ENCODE results near the gene DDIT4. TPM values are rescaled to one million over a fixed set of nuclear protein-coding genes. Genes with fewer than 3 reads are reported as not detected.
"Not testable (repeated sequence)": the region's sequence is repeated elsewhere in the genome, so short reads cannot be mapped to it uniquely, and the experiment has no call there.

DDIT4 gene
- total RNA-seq, 1 experiment from 2014 or later = 157 TPM

DNA sequence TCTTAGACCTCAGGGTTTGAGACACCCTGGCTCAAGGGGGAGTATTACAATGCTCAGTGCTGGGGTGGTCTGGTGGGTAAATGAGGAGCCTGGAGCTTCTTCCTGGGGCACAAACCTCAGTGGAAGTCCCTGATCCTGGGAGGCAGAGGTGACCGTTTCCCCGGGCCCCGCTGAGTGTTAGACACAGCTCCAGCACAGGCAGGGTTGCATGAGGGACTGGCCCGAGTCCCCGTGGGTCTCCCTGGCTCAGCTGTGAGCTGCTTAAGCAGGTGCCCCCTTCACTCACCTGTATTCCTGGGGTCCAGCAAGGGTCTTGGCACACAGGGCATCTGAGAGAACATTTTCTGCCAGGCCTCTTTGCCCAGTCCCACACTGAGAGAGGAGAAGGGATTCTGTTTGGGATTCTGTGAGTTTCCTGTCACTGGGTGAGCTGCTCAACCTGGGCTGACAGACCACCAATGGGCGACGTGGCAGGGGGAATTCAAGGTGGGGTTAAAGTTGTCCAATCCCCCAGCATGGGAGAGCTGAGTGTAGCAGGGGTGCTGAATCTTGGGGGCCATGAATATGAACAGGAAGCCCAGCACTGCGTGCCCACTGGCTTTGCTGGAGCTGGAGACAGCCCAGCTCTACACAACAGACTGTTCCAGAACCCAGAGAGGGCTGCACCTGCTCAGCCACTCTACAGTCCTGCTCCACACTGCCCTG, 29.9 kb downstream of the DDIT4 start:
- in situ Hi-C loops (cut with HindIII; ENCODE audit: low pct_unique_long_range_greater_than_20kb, low sequenced_read_pairs) (loop anchor here (25.0 kb wide), 1 partner anchor 341 kb away; the partner anchor contains the start of gene CHST3), intact Hi-C loops (cut with micrococcal nuclease; ENCODE audit: unreplicated experiment) (no loop called here)
- H3K27me3 ChIP-seq (ENCODE audit: control insufficient read depth, insufficient read depth, low read length) = no peaks in the 10 kb centered on the region
- peak overlapping the region; percentile 74 for H3K27ac ChIP-seq (ENCODE audit: low read length)
- H3K4me3 ChIP-seq (ENCODE audit: low read depth in 2 of 2, low read length in 2 of 2) = no peak overlapping the region
- H3K36me3 ChIP-seq (ENCODE audit: control insufficient read depth, insufficient read depth, low read length) = no peaks in the 10 kb centered on the region
- DNase-seq (ENCODE audit: low read depth, low spot score) (no peak), ATAC-seq (peak; percentile 51; the same call in 1 of the 2 replicates)
- CTCF ChIA-PET = interaction anchor here (0.5 kb wide), 1 partner anchor 280 kb away, joined by 3 read pairs; no protein-coding TSS in a partner anchor
- H3K9me3 ChIP-seq (ENCODE audit: control insufficient read depth, insufficient read depth, low read depth, low read length) = no peaks in the 10 kb centered on the region
- BruUV-seq (replicated peaks) = no TSS peak
- no peak for TF ChIP-seq TCF7L2 (IDR thresholded peaks at IDR 0.05; ENCODE audit: low read depth, low read length)
- TF ChIP-seq SIN3A (IDR thresholded peaks at IDR 0.05; ENCODE audit: borderline replicate concordance, insufficient read depth, low read depth, low read length) = no peak
- TF ChIP-seq, protein P1, sequence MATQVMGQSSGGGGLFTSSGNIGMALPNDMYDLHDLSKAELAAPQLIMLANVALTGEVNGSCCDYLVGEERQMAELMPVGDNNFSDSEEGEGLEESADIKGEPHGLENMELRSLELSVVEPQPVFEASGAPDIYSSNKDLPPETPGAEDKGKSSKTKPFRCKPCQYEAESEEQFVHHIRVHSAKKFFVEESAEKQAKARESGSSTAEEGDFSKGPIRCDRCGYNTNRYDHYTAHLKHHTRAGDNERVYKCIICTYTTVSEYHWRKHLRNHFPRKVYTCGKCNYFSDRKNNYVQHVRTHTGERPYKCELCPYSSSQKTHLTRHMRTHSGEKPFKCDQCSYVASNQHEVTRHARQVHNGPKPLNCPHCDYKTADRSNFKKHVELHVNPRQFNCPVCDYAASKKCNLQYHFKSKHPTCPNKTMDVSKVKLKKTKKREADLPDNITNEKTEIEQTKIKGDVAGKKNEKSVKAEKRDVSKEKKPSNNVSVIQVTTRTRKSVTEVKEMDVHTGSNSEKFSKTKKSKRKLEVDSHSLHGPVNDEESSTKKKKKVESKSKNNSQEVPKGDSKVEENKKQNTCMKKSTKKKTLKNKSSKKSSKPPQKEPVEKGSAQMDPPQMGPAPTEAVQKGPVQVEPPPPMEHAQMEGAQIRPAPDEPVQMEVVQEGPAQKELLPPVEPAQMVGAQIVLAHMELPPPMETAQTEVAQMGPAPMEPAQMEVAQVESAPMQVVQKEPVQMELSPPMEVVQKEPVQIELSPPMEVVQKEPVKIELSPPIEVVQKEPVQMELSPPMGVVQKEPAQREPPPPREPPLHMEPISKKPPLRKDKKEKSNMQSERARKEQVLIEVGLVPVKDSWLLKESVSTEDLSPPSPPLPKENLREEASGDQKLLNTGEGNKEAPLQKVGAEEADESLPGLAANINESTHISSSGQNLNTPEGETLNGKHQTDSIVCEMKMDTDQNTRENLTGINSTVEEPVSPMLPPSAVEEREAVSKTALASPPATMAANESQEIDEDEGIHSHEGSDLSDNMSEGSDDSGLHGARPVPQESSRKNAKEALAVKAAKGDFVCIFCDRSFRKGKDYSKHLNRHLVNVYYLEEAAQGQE (IDR thresholded peaks at IDR 0.05; ENCODE audit: insufficient read depth in 1 of 2, low read depth in 2 of 2, low read length in 1 of 2) = no peak
- no peak for TF ChIP-seq POLR2AphosphoS5 (IDR thresholded peaks at IDR 0.05; ENCODE audit: low read depth, low read length)
- TF ChIP-seq, protein P2, sequence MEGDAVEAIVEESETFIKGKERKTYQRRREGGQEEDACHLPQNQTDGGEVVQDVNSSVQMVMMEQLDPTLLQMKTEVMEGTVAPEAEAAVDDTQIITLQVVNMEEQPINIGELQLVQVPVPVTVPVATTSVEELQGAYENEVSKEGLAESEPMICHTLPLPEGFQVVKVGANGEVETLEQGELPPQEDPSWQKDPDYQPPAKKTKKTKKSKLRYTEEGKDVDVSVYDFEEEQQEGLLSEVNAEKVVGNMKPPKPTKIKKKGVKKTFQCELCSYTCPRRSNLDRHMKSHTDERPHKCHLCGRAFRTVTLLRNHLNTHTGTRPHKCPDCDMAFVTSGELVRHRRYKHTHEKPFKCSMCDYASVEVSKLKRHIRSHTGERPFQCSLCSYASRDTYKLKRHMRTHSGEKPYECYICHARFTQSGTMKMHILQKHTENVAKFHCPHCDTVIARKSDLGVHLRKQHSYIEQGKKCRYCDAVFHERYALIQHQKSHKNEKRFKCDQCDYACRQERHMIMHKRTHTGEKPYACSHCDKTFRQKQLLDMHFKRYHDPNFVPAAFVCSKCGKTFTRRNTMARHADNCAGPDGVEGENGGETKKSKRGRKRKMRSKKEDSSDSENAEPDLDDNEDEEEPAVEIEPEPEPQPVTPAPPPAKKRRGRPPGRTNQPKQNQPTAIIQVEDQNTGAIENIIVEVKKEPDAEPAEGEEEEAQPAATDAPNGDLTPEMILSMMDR (IDR thresholded peaks at IDR 0.05) = no peak
- H3K4me1 ChIP-seq (ENCODE audit: control insufficient read depth, insufficient read depth, low read length) = peaks cover 23% of the 10 kb centered on the region
- POLR2A ChIA-PET = no interaction called here

DNA sequence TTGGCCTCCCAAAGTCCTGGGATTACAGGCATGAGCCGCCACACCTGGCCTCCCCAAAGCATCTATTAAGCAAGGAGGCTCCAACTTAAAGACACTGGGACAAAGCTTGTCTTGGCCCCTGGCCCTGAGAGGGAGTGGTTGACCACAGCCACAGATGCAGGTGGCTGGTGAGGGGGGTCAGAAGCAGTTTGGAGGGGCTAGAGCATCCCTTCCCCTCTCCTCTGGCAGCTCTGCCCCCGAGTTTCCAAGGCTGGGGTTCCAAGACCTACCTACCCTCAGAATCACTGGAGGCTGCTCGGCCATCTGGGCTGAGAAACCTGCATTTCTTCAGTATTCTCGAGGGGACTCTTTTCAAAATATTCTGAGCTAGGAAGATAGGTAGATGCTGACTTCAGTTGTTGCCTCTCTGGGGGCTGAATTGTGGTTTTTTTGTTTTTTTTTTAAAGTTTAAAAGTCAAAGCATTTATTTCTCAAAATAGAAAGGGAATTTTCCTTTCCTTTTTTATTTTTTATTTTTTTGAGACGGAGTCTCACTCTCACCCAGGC, 32.6 kb downstream of the DDIT4 start:
- peak overlapping the region; percentile 65; the same call in 1 of the 2 replicates for H3K27ac ChIP-seq (ENCODE audit: low read length)
- in situ Hi-C loops (cut with HindIII; ENCODE audit: low pct_unique_long_range_greater_than_20kb, low sequenced_read_pairs) = loop anchor here (25.0 kb wide), 1 partner anchor 344 kb away; the partner anchor contains the start of gene CHST3
- DNase-seq (ENCODE audit: low read depth, low spot score) (no peak), ATAC-seq (no peak)
- CTCF ChIA-PET = interaction anchor here (0.7 kb wide), 1 partner anchor 156 kb away, joined by 4 read pairs; no protein-coding TSS in a partner anchor
- H3K4me1 ChIP-seq (ENCODE audit: control insufficient read depth, insufficient read depth, low read length) = peaks cover 45% of the 10 kb centered on the region
- intact Hi-C loops (cut with micrococcal nuclease; ENCODE audit: unreplicated experiment) = no loop called here
- no peaks in the 10 kb centered on the region for H3K9me3 ChIP-seq (ENCODE audit: control insufficient read depth, insufficient read depth, low read depth, low read length)
- no peaks in the 10 kb centered on the region for H3K27me3 ChIP-seq (ENCODE audit: control insufficient read depth, insufficient read depth, low read length)
- TF ChIP-seq POLR2AphosphoS5 (IDR thresholded peaks at IDR 0.05; ENCODE audit: low read depth, low read length) = no peak
- no peak overlapping the region for H3K4me3 ChIP-seq (ENCODE audit: low read depth in 2 of 2, low read length in 2 of 2)
- no peaks in the 10 kb centered on the region for H3K36me3 ChIP-seq (ENCODE audit: control insufficient read depth, insufficient read depth, low read length)
- POLR2A ChIA-PET = interaction anchor here (0.5 kb wide), 1 partner anchor 48 kb away, joined by 3 read pairs; no protein-coding TSS in a partner anchor
- BruUV-seq (replicated peaks) = no TSS peak

DNA sequence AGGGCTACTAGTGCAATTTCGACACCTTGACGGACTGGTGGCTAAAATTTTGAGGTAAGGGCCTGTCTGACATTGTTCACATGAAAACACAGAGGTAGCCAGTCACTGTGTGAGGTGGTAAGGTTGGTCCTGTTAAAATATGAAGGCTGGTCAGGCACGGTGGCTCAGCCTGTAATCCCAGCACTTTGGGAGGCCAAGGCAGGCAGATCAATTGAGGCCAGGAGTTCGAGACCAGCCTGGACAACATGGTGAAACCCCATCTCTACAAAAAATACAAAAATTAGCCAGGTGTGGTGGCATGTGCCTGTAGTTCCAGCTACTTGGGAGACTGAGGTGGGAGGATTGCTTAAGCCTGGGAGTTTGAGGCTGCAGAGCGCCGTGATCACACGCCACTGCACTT, 34.0 kb downstream of the DDIT4 start:
- ATAC-seq; BruUV-seq (replicated peaks); POLR2A ChIA-PET; H3K36me3 ChIP-seq (ENCODE audit: control insufficient read depth, insufficient read depth, low read length); H3K27me3 ChIP-seq (ENCODE audit: control insufficient read depth, insufficient read depth, low read length); intact Hi-C loops (cut with micrococcal nuclease; ENCODE audit: unreplicated experiment); DNase-seq (ENCODE audit: low read depth, low spot score); H3K4me3 ChIP-seq (ENCODE audit: low read depth in 2 of 2, low read length in 2 of 2); H3K9me3 ChIP-seq (ENCODE audit: control insufficient read depth, insufficient read depth, low read depth, low read length): not testable (repeated sequence)
- CTCF ChIA-PET = interaction anchor here (0.5 to 0.6 kb wide), 2 partner anchors 9 to 22 kb away, joined by 3 to 4 read pairs; no protein-coding TSS in a partner anchor
- Histone ChIP-seq H3K4me1 (ENCODE audit: control insufficient read depth, insufficient read depth, low read length) (peaks cover 45% of the 10 kb centered on the region), H3K27ac (ENCODE audit: low read length) (peak overlapping the region; percentile 87)
- in situ Hi-C loops (cut with HindIII; ENCODE audit: low pct_unique_long_range_greater_than_20kb, low sequenced_read_pairs) = loop anchor here (25.0 kb wide), 1 partner anchor 345 kb away; the partner anchor contains the start of gene CHST3
